Right forelimb (tissue), 1 donor: ENCODE data around the gene ZBTB4.
"Not testable (repeated sequence)": the region's sequence is repeated elsewhere in the genome, so short reads cannot be mapped to it uniquely, and the experiment has no call there.

Experiments
- DNase-seq: peaks from one replicate; pipeline ENCODE4 v3.0.0-alpha.2; 2018

Gene ZBTB4

DNA sequence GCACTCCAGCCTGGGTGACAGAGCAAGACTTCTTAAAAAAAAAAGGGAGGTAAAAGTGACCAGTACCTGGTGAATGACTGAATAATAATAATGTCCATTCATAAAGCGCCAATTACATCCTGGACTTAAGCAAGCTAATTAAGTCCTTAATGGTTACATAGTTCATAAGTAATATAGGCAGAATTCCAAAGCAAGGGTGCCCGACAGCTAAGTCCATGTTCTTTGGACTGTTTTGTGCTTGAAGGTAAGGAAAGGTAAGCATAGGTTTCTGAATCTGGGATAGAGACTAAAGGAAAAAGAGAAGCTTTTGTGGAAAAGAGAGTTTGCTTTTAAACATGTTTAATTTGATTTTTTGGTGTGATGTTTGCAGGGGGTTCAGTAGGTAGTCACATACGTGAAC is 14.5 kb upstream of the ZBTB4 start:
- no peak for DNase-seq

DNA sequence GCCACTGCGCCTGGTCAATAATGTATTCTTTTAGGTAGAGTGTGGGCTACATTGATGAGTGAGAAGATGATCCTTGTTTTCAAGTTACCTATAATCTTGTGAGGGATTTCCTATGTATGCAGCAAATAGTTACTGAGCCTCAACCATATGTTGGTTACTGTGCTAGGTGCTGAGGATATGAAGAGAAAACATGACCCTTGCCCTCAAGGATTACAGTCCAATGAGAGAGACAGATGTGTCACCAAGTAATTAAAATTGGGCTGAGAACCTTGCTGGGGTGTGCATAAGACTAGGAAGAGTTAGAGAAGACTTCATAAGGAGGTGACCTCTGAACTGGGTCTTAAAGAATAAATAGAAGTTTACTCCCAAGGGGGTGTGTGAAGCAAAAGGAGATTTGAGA is 12.2 kb upstream of the ZBTB4 start:
- no peak for DNase-seq

DNA sequence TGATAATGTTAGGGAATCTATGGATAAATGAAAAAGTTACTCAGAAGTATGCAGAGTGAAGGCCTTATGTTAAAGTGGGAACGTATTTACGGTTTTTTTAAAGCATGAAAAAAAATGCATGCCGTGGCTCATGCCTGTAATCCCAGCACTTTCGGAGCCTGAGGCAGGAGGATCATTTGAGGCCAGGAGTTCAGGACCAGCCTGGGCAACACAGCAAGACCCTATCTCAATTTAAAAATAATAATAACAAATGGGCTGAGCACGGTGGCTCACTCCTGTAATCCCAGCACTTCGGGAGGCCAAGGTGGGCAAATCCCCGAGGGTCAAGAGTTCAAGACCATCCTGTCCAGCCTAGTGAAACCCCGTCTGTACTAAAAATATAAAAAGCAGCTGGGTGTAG is 10.7 kb upstream of the ZBTB4 start:
- DNase-seq = no peak

DNA sequence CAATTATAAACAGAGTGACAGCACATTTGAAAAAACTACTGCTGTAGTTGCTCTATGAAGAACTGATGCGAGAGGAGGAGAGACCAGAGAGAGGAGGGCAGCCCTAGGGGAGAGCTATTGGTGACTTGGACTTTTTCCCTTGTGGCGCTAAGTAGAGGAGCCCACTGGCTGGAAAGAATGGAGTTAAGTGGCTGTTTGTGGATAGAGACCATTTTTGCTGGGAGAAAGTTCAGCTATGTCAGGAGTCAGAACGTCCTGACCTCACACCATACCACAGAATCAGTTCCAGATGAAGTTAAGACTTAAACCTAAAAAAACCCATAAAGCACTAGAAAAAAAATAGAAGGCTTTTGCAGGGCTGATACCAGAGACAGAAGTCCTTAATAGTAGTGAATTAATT is 6.8 kb upstream of the ZBTB4 start:
- DNase-seq = no peak

DNA sequence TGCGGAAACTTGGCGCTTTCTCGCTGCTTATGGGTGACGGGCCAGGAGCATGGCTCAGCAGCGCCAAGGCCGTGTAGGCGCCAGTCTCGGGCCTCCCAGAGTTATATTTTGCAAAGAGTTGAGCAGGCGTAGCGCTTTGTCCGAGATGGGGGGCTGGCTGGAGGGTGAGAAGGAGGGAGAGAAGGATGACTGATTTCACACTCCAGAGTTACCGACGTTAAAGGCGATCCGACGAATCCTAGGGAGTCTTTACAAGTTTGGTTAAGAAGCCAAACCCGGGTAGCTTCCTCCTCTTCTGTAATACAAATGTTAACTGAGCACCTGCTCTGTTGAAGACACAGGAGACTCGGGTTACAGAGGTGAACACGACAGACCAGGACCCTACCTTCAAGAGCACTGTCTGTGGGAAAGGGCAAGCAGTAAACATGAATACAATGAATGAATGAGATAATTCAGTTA is 5.5 kb upstream of the ZBTB4 start:
- no peak for DNase-seq

DNA sequence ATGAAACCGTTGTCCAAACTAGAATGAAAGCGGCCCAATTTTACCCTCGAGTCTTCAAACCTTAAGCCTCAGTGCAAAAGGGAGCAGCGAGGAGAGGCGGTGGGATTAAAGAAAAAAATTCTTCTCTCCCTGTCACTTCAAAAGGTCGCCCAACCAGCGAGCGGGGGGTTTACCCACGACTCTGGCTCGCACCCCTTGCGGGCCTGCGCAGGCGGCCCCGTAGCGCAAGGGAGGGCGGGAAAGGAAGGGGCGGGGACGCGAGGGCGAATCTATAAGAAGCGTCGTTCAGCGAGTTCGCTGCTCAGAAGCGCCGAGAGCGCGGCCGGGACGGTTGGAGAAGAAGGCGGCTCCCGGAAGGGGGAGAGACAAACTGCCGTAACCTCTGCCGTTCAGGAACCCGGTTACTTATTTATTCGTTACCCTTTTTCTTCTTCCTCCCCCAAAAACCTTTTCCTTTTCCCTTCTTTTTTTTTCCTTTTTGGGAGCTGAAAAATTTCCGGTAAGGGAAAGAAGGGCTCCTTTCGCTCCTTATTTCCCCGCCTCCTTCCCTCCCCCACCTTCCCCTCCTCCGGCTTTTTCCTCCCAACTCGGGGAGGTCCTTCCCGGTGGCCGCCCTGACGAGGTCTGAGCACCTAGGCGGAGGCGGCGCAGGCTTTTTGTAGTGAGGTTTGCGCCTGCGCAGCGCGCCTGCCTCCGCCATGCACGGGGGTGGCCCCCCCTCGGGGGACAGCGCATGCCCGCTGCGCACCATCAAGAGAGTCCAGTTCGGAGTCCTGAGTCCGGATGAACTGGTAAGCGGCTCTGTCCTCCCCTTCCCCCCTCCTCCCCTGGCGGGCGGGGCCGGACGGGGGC is 4.9 kb upstream of the ZBTB4 start, which contains the start of gene POLR2A:
Gene POLR2A, plus strand, starts transcription at position 300 of the 852 bp plus-strand sequence.
- peak; percentile 98 for DNase-seq

DNA sequence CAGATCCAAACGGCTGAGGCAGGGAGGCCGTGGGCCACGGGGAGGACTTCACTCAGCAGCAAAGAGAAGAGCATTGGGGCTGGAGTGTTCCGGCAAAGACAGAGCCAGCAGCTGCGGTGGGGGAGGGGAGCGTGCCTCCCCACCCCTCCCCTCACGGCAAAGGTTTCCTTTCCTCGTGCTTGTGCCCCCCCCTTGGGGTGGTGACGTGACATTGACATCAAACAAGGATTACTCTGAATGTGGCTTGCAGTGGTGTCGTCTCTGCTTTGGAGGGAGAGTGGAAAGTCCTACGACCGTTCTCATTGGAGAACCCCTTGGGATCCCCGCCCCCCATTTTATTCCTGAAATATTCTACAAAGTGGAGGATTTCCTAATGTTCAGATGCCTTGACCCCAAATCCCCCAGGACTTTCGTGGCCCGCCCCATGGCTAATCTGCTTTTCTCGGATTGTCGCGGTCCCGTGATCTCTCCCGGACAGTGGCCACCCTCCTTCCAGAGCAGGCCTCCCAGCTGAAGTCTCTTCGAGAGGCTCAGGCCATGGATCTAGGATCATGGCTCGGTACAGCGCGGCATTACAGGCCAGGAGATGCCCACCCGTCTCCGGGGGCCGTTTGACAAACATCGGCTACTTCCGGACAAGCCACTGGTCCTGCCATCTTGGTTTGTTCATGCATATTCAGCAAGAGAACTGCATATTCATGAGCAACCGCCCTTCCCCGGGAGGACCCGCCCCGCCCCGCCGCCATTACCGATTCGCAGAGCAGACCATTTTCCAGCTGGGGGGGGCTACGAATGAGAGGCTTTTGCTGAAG is 4.0 kb upstream of the ZBTB4 start:
- DNase-seq = peak; percentile 98

DNA sequence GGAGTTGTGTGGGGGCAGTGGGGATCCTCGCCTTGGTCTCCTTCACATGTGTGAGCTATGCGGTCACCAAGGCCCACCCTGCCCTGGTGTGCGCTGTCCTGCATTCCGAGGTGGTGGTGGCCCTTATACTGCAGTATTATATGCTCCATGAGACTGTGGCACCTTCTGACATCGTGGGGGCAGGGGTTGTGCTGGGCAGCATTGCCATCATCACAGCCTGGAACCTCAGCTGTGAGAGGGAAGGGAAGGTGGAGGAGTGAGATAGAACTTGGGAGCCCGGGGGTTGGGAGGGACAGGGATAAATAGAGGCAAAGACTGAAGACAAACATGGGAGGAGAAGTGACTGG is 3.3 kb upstream of the ZBTB4 start:
- not testable (repeated sequence) for DNase-seq

DNA sequence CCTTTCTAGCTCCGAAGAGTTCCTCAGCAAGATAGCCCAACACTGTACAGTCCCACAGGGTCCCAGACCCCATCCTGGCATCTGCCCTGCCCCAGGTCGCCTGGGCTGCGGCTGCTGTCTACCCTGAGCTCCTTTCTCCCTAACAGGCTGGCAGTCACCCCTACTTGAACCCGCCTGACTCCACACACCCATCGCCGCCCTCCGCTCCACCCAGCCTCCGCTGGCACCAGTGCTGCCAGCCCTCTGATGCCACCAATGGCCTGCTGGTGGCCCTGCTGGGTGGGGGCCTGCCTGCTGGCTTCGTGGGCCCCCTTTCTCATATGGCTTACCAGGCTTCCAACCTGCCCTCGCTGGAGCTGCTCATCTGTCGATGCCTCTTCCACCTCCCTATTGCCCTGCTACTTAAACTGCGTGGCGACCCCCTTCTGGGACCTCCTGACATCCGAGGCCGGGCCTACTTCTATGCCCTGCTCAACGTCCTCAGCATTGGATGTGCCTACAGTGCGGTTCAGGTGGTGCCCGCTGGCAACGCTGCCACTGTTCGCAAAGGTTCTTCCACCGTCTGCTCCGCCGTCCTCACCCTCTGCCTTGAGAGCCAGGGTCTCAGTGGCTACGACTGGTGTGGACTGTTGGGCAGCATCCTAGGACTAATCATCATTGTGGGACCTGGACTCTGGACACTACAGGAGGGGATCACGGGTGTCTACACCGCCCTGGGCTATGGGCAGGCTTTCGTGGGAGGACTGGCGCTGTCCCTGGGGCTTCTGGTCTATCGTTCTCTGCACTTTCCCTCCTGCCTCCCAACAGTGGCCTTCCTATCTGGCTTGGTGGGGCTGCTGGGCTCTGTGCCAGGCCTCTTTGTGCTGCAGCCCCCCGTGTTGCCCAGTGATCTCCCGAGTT is 2.7 kb upstream of the ZBTB4 start:
- not testable (repeated sequence) for DNase-seq

DNA sequence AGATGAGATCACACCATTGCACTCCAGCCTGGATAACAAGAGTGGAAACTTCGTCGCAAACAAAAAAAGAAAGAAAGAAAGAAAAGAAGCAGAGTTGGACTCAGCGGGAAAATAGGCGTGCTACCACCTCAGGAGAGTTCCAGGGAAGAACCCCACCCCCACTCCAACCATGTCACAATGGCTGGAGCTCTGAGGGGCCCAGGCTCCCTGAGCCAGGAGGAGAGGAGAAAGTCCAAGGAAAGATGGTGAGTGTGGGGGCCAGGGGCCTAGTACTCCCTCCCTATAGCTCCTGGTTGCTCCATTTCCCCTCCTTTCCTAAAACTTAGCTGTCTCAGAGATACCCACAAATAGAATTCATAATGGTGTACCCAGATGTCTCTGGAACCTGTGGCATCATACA is 1.8 kb upstream of the ZBTB4 start, which contains the start of gene SLC35G6:
Gene SLC35G6, plus strand, starts transcription at position 172 of the 400 bp plus-strand sequence. Its CDS starts 71 bp downstream, at position 243.
- DNase-seq = not testable (repeated sequence)

DNA sequence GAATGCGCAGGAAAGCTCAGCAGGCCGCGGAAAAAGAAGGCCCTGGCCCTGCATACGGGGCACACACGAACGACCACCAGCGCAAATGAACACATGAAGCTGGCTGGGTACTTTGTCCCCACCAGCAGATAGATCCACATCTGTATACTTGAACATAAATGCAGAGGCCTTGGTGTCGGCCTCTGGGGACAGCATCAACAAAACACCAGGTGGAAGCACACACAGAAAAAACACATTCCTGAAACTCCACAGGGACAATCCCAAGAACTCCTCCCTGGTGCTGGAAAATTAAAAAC is 606 bp upstream of the ZBTB4 start:
- peak; percentile 57 for DNase-seq

DNA sequence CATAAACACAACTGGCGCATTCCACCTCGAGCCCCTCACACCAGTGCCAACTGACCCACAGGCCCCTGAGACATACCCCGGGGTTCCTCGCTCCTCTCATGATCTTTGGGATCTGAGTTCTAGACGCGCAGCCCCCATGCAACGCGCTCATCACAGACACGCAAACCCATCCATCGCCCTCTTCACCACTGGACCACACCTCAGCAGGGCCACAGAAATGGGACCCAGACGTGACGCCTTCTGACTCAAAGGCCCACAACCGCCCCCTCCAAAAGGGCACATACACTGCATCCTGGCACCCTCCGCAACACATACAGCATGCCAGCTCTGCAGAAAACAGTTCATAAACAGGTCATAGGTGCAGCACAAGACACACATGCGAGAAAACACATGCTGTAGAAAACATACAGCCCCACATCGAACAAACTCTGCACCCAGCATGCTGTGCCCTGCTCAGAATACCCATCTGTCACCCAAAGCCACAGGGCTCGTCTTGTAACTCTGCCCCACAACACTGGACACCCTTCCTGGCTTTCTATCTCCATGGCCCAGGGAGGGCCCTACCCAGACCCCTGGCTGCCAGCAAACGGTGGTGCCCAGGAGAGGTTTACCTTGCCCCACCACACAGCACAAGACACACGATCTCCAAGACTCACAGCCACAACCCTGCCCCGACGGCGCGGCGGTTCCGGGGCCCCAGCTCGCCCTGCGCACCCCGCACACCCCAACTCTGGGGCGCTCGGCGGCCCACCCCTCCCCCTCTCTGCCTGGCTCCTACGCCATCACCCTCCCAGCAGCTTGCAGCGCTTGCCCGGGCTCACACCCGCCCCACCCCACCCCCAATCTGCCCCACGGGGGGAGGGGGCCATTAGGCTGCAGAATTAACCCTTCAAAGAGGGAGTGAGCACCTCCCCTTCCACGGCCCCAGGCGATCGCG is 887 bp downstream of the ZBTB4 start:
- peak; percentile 76 for DNase-seq

DNA sequence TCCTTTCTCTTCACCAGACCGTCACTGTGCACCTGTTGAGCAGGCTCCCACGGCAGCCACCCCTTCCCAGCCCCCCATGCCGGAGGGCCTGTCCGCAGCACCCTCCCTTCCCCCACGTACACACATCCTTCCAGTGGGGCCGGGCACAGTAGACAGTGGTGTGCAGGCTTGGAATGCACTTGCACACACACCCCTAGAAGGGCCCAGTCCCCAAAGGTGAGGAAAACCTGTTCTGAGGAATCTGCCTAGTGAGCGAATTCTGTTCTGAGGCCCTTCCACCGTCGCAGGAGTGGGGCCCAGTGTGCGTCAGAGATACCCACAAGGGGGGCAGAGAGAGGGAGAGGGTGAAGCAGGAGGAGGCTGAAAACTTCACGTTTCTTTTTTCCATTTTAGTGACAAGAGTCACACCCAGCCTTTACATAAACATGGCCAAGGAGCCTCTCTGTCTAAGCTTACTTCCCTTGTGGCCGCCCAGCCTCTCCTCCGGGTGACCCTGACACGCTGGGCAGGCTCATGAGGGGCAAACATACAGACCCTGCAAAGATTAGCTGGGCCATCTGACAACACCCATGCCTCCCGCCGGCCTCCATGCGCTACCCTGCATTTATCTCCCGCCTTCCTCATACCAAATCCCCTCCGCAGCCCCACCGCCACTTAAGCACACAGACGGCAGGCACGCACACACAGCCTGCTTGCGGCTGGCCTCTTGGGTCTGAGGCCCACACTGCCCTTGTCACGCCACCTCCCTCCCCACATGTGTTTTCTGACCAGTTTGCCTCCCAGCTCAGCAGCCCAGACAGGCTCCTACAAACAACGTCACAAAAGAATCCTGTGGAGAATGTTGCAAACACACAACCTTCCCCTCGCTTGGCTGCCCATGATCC is 1.8 kb downstream of the ZBTB4 start:
- peak; percentile 64 for DNase-seq

DNA sequence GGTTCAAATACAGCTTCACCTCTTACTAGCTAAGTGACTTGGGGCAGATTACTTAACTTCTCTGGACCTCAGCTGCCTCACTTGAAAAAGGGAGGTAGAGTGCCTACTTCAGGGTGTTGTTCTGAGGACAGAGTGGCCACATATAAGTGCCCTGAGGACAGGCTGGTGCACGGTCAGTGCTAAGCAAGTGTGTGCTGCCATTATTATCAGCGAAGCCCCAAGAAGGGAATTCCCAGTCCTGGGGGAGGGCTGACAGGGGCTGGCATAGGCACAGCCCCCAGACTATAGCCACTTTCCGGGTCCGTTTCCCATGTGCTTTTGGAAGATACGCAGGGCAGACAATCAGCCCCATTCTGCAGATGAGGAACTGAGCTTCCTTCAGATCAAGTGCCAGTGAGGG is 2.5 kb downstream of the ZBTB4 start:
- no peak for DNase-seq

DNA sequence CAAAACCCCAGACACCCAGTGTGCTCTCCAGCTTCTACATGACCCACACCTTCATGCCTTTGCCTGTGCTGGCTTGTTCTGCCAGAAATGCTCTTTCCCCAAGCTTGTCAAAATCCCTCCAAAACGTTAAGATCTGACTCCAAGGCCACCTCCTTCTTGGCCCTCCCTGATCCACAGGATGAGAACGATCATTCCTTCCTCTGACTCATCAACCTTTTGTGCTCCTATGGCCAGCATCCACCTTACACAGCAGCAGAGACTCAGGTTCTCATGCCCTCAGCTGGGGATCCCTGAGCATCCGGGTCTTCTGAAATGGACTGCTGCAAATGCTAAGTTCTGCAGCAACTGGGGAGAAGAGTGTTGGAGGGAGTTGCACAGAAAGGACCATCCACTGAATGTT is 2.9 kb downstream of the ZBTB4 start:
- no peak for DNase-seq

DNA sequence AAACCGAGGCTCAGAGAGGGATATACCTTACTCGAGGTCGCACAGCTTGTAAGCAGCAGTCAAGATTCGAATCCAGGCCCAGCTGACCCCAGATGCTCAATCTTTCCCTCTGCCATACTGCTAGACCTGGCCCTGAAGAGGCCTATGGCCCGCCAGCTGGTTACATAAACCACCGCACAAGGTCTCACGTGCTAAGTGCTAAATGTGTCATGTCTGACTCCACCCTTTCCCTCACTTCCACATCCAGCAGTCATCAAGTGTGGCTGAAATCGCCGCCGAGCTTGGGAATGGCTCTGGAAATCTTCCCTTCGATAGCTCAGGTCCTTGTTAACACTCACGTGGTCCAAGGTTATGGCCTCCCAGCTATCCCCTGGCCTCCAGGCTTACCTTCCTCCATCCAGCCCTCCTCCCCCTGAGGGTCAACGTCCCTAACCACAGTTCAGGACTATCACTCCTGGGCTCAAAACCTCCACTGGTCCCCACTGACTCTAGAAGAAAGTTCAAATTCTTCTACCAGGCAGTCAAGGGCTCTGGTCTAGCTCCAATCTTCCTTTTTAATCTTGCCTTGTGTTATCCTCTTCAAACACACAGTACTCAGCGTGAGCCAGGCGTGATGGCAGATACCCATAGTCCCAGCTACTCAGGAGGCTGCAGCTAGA is 3.5 kb downstream of the ZBTB4 start:
- no peak for DNase-seq

DNA sequence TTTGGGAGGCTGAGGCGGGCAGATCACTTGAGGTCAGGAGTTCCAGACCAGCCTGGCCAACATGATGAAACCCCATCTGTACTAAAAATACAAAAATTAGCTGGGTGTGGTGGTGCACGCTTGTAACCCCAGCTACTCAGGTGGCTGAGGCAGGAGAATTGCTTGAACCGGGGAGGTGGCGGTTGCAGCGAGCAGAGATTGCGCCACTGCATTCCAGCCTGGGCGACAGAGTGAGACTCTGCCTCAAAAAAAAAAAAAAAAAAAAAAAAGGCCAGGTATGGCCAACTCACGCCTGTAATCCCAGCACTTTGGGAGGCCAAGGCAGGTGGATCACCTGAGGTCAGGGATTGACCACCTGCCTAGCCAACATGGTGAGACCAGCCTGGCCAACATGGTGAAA is 4.7 kb downstream of the ZBTB4 start:
- DNase-seq = not testable (repeated sequence)

DNA sequence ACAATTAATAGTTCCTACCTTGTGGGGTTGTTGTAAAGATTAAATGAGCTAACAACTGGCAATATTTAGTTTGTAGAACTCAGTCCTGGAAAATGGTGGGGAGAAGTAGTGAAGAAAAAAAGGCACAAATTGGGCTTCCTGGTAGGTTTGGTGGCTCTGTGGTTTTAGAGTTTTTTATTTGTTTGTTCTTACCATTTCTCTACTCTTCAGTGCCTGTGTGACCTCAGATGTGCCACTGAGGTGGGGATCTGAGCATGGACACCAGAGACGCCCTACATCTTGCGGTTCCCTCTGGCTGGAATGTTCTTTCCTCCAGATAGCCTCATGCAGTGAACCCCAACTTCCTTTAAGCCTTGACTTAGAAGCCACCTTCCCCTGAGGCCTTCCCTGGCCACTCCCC is 7.7 kb downstream of the ZBTB4 start:
- no peak for DNase-seq

DNA sequence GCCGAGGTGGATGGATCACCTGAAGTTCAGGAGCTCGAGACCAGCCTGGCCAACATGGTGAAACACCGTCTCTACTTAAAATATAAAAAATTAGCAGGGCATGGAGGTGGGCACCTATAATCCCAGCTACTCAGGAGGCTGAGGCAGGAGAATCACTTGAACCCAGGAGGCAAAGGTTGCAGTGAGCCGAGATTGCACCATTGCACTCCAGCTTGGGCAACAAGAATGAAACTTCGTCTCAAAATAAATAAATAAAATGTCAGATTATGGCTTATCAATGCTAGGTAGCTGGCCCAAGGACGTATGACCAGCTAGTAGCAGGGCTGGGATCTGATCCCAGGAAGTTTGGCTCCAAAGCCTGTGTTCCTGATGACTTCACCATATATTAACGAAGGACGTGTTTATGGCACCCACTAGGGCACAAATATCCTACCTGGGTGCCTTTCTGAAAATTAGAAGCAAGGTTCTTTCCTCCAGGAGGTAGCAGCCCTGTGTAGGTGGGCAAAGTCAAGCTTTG is 8.9 kb downstream of the ZBTB4 start:
- not testable (repeated sequence) for DNase-seq

DNA sequence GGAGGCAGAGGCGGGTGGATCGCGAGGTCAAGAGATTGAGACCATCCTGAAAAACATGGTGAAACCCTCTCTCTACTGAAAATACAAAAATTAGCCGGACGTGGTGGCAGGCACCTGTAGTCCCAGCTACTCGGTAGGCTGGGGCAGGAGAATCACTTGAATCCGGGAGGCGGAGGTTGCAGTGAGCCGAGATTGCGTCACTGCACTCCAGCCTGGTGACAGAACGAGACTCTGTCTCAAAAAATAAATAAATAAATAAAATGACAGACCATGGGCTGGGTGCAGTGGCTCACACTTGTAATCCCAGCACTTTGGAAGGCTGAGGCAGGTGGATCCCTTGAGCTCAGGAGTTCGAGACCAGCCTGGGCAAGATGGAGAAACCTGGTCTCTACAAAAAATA is 9.6 kb downstream of the ZBTB4 start:
- DNase-seq = not testable (repeated sequence)
